ENCODE data around the gene SH3BGRL2. TPM values are rescaled to one million over a fixed set of nuclear protein-coding genes. Genes with fewer than 3 reads are reported as not detected.
A peak's percentile ranks its signal among the peaks of the same experiment; 100 is the strongest.

SH3BGRL2 gene
- total RNA-seq, 1 experiment from 2014 or later: 5.2 TPM

DNA sequence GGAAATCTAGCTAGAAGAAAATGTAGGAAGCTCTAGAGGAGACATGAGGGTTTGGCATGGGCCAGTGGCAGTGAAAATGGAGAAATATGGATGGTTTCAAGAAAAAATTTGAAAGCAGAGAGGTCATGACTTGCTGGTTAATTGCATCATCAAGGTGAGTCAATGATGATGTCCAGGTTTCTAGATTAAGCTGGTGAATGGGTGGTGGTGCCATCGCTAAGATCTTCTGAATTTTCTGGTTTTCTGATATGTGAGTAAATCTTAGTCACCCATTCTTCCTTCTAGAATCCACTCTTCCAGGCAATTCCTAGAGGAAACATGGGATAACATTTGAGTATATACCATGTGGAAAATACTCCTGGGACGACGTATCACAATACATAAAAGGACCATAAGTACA, 25.0 kb downstream of the SH3BGRL2 start:
- BruUV-seq (replicated peaks): no TSS peak
- ChIA-PET CTCF (interaction anchor here (1.0 kb wide), 1 partner anchor 16 kb away, joined by 3 read pairs; no protein-coding TSS in a partner anchor), POLR2A (no interaction called here), RAD21 (ENCODE audit: low non-redundant PET in 1 of 2, low total read pairs in 2 of 2, uncharacterized antibody in 2 of 2, unreplicated experiment in 2 of 2) (no interaction called here)
- no peak for DNase-seq (ENCODE audit: low read depth, low spot score)
- Histone ChIP-seq H3K9me3 (ENCODE audit: control insufficient read depth in 1 of 2, insufficient read depth in 1 of 2, low read depth in 1 of 2, low read length in 2 of 2) (no peaks in the 10 kb centered on the region), H3K79me2 (ENCODE audit: insufficient read depth, low read length) (no peaks in the 10 kb centered on the region), H3K4me3 (replicated peaks in 1 of 2; ENCODE audit: low read depth in 1 of 2, low read length in 2 of 2) (no peak overlapping the region), H2AFZ (ENCODE audit: low read depth, low read length, poor library complexity, severe bottlenecking) (no peak overlapping the region), H3K4me2 (ENCODE audit: low read length) (no peak overlapping the region), H3K9me2 (ENCODE audit: insufficient read depth) (no peaks in the 10 kb centered on the region), H3K36me3 (ENCODE audit: control insufficient read depth in 1 of 2, insufficient read depth in 2 of 2, low read length in 2 of 2) (no peaks in the 10 kb centered on the region), H3K27ac (ENCODE audit: low read depth, low read length) (no peak overlapping the region), H4K20me1 (ENCODE audit: insufficient read depth) (no peaks in the 10 kb centered on the region), H3K9ac (ENCODE audit: low read length) (no peak overlapping the region), H3K27me3 (ENCODE audit: insufficient read depth, low read length) (no peaks in the 10 kb centered on the region), H3K4me1 (ENCODE audit: control insufficient read depth in 1 of 2, insufficient read depth in 2 of 2, low read length in 2 of 2) (no peaks in the 10 kb centered on the region)
- TF ChIP-seq POLR2AphosphoS5 (IDR thresholded peaks at IDR 0.05; ENCODE audit: low read depth, low read length) (no peak), EZH2phosphoT487 (IDR thresholded peaks at IDR 0.05; ENCODE audit: borderline replicate concordance) (no peak), CEBPB (IDR thresholded peaks at IDR 0.05; ENCODE audit: low read depth) (peak; percentile 70), POLR2A (IDR thresholded peaks at IDR 0.05; ENCODE audit: borderline replicate concordance, extremely low read depth, insufficient read depth, insufficient read length) (no peak), FOSL1 (IDR thresholded peaks at IDR 0.05; ENCODE audit: low read depth) (no peak)
- TF ChIP-seq, protein P1, sequence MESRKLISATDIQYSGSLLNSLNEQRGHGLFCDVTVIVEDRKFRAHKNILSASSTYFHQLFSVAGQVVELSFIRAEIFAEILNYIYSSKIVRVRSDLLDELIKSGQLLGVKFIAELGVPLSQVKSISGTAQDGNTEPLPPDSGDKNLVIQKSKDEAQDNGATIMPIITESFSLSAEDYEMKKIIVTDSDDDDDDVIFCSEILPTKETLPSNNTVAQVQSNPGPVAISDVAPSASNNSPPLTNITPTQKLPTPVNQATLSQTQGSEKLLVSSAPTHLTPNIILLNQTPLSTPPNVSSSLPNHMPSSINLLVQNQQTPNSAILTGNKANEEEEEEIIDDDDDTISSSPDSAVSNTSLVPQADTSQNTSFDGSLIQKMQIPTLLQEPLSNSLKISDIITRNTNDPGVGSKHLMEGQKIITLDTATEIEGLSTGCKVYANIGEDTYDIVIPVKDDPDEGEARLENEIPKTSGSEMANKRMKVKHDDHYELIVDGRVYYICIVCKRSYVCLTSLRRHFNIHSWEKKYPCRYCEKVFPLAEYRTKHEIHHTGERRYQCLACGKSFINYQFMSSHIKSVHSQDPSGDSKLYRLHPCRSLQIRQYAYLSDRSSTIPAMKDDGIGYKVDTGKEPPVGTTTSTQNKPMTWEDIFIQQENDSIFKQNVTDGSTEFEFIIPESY (IDR thresholded peaks at IDR 0.05; ENCODE audit: extremely low read depth, insufficient replicate concordance, low read length): no peak
- TF ChIP-seq, protein P2, sequence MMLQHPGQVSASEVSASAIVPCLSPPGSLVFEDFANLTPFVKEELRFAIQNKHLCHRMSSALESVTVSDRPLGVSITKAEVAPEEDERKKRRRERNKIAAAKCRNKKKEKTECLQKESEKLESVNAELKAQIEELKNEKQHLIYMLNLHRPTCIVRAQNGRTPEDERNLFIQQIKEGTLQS (IDR thresholded peaks at IDR 0.05): peak; percentile 40; the same call in 1 of the 2 replicates
- TF ChIP-seq, protein P3, sequence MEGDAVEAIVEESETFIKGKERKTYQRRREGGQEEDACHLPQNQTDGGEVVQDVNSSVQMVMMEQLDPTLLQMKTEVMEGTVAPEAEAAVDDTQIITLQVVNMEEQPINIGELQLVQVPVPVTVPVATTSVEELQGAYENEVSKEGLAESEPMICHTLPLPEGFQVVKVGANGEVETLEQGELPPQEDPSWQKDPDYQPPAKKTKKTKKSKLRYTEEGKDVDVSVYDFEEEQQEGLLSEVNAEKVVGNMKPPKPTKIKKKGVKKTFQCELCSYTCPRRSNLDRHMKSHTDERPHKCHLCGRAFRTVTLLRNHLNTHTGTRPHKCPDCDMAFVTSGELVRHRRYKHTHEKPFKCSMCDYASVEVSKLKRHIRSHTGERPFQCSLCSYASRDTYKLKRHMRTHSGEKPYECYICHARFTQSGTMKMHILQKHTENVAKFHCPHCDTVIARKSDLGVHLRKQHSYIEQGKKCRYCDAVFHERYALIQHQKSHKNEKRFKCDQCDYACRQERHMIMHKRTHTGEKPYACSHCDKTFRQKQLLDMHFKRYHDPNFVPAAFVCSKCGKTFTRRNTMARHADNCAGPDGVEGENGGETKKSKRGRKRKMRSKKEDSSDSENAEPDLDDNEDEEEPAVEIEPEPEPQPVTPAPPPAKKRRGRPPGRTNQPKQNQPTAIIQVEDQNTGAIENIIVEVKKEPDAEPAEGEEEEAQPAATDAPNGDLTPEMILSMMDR (IDR thresholded peaks at IDR 0.05 in 2 of 3, conservative IDR thresholded peaks at IDR 0.05 in 1 of 3; ENCODE audit: borderline replicate concordance in 1 of 3, insufficient read depth in 1 of 3, low read depth in 2 of 3, low read length in 2 of 3): no peak
- TF ChIP-seq, protein P4, sequence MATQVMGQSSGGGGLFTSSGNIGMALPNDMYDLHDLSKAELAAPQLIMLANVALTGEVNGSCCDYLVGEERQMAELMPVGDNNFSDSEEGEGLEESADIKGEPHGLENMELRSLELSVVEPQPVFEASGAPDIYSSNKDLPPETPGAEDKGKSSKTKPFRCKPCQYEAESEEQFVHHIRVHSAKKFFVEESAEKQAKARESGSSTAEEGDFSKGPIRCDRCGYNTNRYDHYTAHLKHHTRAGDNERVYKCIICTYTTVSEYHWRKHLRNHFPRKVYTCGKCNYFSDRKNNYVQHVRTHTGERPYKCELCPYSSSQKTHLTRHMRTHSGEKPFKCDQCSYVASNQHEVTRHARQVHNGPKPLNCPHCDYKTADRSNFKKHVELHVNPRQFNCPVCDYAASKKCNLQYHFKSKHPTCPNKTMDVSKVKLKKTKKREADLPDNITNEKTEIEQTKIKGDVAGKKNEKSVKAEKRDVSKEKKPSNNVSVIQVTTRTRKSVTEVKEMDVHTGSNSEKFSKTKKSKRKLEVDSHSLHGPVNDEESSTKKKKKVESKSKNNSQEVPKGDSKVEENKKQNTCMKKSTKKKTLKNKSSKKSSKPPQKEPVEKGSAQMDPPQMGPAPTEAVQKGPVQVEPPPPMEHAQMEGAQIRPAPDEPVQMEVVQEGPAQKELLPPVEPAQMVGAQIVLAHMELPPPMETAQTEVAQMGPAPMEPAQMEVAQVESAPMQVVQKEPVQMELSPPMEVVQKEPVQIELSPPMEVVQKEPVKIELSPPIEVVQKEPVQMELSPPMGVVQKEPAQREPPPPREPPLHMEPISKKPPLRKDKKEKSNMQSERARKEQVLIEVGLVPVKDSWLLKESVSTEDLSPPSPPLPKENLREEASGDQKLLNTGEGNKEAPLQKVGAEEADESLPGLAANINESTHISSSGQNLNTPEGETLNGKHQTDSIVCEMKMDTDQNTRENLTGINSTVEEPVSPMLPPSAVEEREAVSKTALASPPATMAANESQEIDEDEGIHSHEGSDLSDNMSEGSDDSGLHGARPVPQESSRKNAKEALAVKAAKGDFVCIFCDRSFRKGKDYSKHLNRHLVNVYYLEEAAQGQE (IDR thresholded peaks at IDR 0.05; ENCODE audit: low read depth): no peak
- intact Hi-C loops (cut with micrococcal nuclease): no loop called here
- no peak for ATAC-seq

Data from HCT116 (cell line).